ENCODE results near the gene CPNE4.

- TF ChIP-seq CTCF (conservative IDR thresholded peaks at IDR 0.05; ENCODE audit: low read length), result no peak
- no peak for TF ChIP-seq EZH2phosphoT487 (IDR thresholded peaks at IDR 0.05; ENCODE audit: borderline replicate concordance)
Measured at GRCh38 chr3:131797776-131798175, 237.0 kb downstream of the CPNE4 start.
